Trophoblast cell (in vitro differentiated cells and primary cell): ENCODE measurements around the gene ANAPC2.
A peak's percentile ranks its signal among the peaks of the same experiment; 100 is the strongest.

Source experiments
- DNase-seq, 2 donors: peaks; one replicate each; pipeline ENCODE4 v3.0.0-alpha.2; 2016
- H2AFZ ChIP-seq: 2 replicates; pipeline ENCODE4 v1.6.1; 2013; ENCODE audit warnings: low read length, moderate library complexity, mild to moderate bottlenecking; ENCODE audit not compliant: insufficient read depth, poor library complexity
- H2AK5ac ChIP-seq: 2 replicates; pipeline ENCODE4 v1.6.1; 2013; ENCODE audit warnings: mild to moderate bottlenecking, low read length
- H2BK120ac ChIP-seq: 2 replicates; pipeline ENCODE4 v1.6.1; 2013; ENCODE audit warnings: low read length, mild to moderate bottlenecking, moderate library complexity; ENCODE audit not compliant: insufficient read depth, poor library complexity
- H2BK12ac ChIP-seq: 2 replicates; pipeline ENCODE4 v1.6.1; 2013; ENCODE audit warnings: mild to moderate bottlenecking, low read length, moderate library complexity
- H2BK5ac ChIP-seq: 2 replicates; pipeline ENCODE4 v1.6.1; 2013; ENCODE audit warnings: low read length, low read depth, moderate library complexity, mild to moderate bottlenecking; ENCODE audit not compliant: poor library complexity
- H3K14ac ChIP-seq: 2 replicates; pipeline ENCODE4 v1.6.1; 2013; ENCODE audit warnings: mild to moderate bottlenecking, low read length
- H3K18ac ChIP-seq: 2 replicates; pipeline ENCODE4 v1.6.1; 2013; ENCODE audit warnings: mild to moderate bottlenecking, low read length
- H3K23ac ChIP-seq: 2 replicates; pipeline ENCODE4 v1.6.1; 2013; ENCODE audit warnings: low read length
- H3K27ac ChIP-seq: 2 replicates; pipeline ENCODE4 v1.5.1; 2013; ENCODE audit warnings: low read depth, mild to moderate bottlenecking, inconsistent platforms, low read length, moderate library complexity
- H3K27me3 ChIP-seq: 2 replicates; pipeline ENCODE4 v1.6.1; 2013; ENCODE audit warnings: inconsistent platforms, mild to moderate bottlenecking, low read length, moderate library complexity; ENCODE audit not compliant: insufficient read depth
- H3K36me3 ChIP-seq, 2 experiments: 1 replicate in 1 of 2; 2 replicates in 1 of 2; pipeline ENCODE4 v1.6.1; 2013; ENCODE audit warnings: low read length in 2 of 2, mild to moderate bottlenecking in 2 of 2, moderate library complexity in 1 of 2; ENCODE audit not compliant: insufficient read depth in 2 of 2, control insufficient read depth in 1 of 2
- H3K4ac ChIP-seq: 2 replicates; pipeline ENCODE4 v1.6.1; 2013; ENCODE audit warnings: low read depth, mild to moderate bottlenecking, low read length, moderate library complexity
- H3K4me1 ChIP-seq, 2 experiments: 1 replicate in 1 of 2; 2 replicates in 1 of 2; pipeline ENCODE4 v1.6.1; 2013; ENCODE audit warnings: low read length in 2 of 2, mild to moderate bottlenecking in 2 of 2, moderate library complexity in 1 of 2; ENCODE audit not compliant: insufficient read depth in 2 of 2, control insufficient read depth in 1 of 2
- H3K4me2 ChIP-seq: 2 replicates; pipeline ENCODE4 v1.6.1; 2013; ENCODE audit warnings: inconsistent platforms, mild to moderate bottlenecking, low read length, moderate library complexity
- H3K4me3 ChIP-seq: 2 replicates; pipeline ENCODE4 v1.5.1; 2013; ENCODE audit warnings: mild to moderate bottlenecking, low read depth, low read length, inconsistent platforms
- H3K79me1 ChIP-seq: one replicate; pipeline ENCODE4 v1.6.1; 2013; ENCODE audit warnings: low read length
- H3K79me2 ChIP-seq: 2 replicates; pipeline ENCODE4 v1.6.1; 2013; ENCODE audit warnings: low read length, mild to moderate bottlenecking; ENCODE audit not compliant: control insufficient read depth, insufficient read depth, poor library complexity
- H3K9ac ChIP-seq: 2 replicates; pipeline ENCODE4 v1.6.1; 2013; ENCODE audit warnings: mild to moderate bottlenecking, low read length
- H3K9me3 ChIP-seq: 2 replicates; pipeline ENCODE4 v1.6.1; 2013; ENCODE audit warnings: low read depth, mild to moderate bottlenecking, control low read depth, inconsistent platforms, low read length; ENCODE audit not compliant: insufficient read depth
- H4K12ac ChIP-seq: 2 replicates; pipeline ENCODE4 v1.6.1; 2013; ENCODE audit warnings: low read depth, mild to moderate bottlenecking, low read length, moderate library complexity
- H4K8ac ChIP-seq: 2 replicates; pipeline ENCODE4 v1.6.1; 2013; ENCODE audit warnings: low read depth, mild to moderate bottlenecking, low read length, moderate library complexity
- H4K91ac ChIP-seq: one replicate; pipeline ENCODE4 v1.6.1; 2013; ENCODE audit warnings: low read depth, mild to moderate bottlenecking, low read length, moderate library complexity
- WGBS: extraction: QIAGEN DNeasy Blood & Tissue Kit; methylation state at CpG from one replicate; pipeline ENCODE4 v1.1.7; 2013; ENCODE audit warnings: missing lambda C conversion rate; ENCODE audit not compliant: insufficient read length, insufficient coverage; ENCODE audit errors: extremely low coverage; 5-methylcytosine and 5-hydroxymethylcytosine counted together

ANAPC2 gene

DNA sequence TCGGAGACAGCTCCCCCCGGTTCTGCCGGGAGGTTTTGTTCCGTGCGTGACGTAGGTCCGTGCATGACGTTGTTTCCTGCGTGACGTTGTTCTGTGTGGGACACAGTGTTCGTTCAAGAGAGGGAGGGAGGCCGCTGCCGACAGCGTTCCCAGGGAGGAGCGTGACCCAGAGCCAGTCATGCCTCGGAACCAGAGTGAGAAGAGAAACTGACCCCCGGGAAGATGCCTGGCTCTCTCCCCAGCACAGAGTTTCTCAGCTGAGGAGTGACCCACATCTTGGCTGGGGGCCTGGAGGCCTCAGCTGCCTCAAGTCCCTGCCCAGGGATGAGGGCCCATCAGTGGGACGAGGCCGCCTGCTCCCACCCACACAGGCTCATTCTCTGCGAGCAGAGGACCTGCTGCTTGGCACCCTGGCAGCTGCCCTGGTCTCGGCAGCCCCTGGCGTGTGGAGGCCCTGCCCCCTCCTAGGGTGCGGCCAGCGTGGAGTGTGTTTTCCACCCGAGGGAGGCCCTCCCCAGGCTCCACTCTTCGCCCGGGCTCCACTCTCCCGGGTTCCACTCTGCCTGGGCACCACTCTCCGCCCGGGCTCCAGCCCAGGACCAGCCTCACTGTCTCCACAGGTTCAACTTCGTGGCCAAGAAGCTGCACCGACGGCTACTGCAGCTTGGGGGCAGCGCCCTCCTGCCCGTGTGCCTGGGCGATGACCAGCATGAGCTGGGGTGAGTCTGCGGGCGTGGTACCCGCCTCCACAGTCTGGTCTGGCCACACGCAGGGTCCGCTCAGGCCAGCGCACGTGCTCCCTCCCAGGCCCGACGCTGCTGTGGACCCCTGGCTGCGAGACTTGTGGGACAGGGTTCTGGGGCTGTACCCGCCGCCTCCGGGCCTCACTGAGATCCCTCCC, 25.1 kb upstream of the ANAPC2 start:
- no peaks in the 10 kb centered on the region for H3K79me2 ChIP-seq
- H4K12ac ChIP-seq = no peak overlapping the region
- no peak overlapping the region for H3K4me3 ChIP-seq
- H3K9ac ChIP-seq = no peak overlapping the region
- no peaks in the 10 kb centered on the region for H3K27me3 ChIP-seq
- no peak overlapping the region for H2BK5ac ChIP-seq
- no peak overlapping the region for H3K18ac ChIP-seq
- H3K4ac ChIP-seq = no peak overlapping the region
- H4K8ac ChIP-seq = no peak overlapping the region
- H3K79me1 ChIP-seq = no peaks in the 10 kb centered on the region
- no peak overlapping the region for H3K14ac ChIP-seq
- no peak overlapping the region for H3K23ac ChIP-seq
- peaks cover 6 to 9% of the 10 kb centered on the region in 2 experiments for H3K4me1 ChIP-seq
- H4K91ac ChIP-seq = no peak overlapping the region
- no peak overlapping the region for H2AFZ ChIP-seq
- no peak overlapping the region for H2AK5ac ChIP-seq
- H3K36me3 ChIP-seq = peaks cover 61 to 65% of the 10 kb centered on the region in 2 experiments
- H2BK120ac ChIP-seq = no peak overlapping the region
- DNase-seq = no peak
- no peak overlapping the region for H2BK12ac ChIP-seq
- no peaks in the 10 kb centered on the region for H3K9me3 ChIP-seq
- no CpG with 5 or more reads among the region's 49 CpGs for WGBS
- no peak overlapping the region for H3K4me2 ChIP-seq
- no peak overlapping the region for H3K27ac ChIP-seq

- peaks cover 59 to 66% of the 10 kb centered on the region in 2 experiments for H3K36me3 ChIP-seq
- H3K27me3 ChIP-seq = no peaks in the 10 kb centered on the region
- no peak overlapping the region for H2AFZ ChIP-seq
- no peak overlapping the region for H4K12ac ChIP-seq
- no peaks in the 10 kb centered on the region for H3K79me1 ChIP-seq
- H3K9me3 ChIP-seq = no peaks in the 10 kb centered on the region
- H3K14ac ChIP-seq = no peak overlapping the region
- H3K4me2 ChIP-seq = no peak overlapping the region
- no peak overlapping the region for H2BK120ac ChIP-seq
- H3K4me3 ChIP-seq = no peak overlapping the region
- H3K79me2 ChIP-seq = no peaks in the 10 kb centered on the region
- H2BK5ac ChIP-seq = no peak overlapping the region
- no peak overlapping the region for H2AK5ac ChIP-seq
- H3K27ac ChIP-seq = no peak overlapping the region
- DNase-seq = no peak
- H3K4me1 ChIP-seq = peaks cover 6% of the 10 kb centered on the region in 2 experiments
- H3K9ac ChIP-seq = no peak overlapping the region
- H3K18ac ChIP-seq = no peak overlapping the region
- no CpG with 5 or more reads among the region's 21 CpGs for WGBS
- no peak overlapping the region for H3K23ac ChIP-seq
- no peak overlapping the region for H4K91ac ChIP-seq
- no peak overlapping the region for H2BK12ac ChIP-seq
- no peak overlapping the region for H4K8ac ChIP-seq
- no peak overlapping the region for H3K4ac ChIP-seq
Measured at GRCh38 chr9:137212520-137212919, 24.2 kb upstream of the ANAPC2 start.

GRCh38 chr9:137211532-137211931, 23.2 kb upstream of the ANAPC2 start:
- H3K27me3 ChIP-seq = no peaks in the 10 kb centered on the region
- no peak overlapping the region for H3K14ac ChIP-seq
- H4K91ac ChIP-seq = no peak overlapping the region
- no peaks in the 10 kb centered on the region for H3K79me1 ChIP-seq
- H3K4me2 ChIP-seq = no peak overlapping the region
- no peak overlapping the region for H3K27ac ChIP-seq
- DNase-seq = no peak
- no peak overlapping the region for H2BK120ac ChIP-seq
- peaks cover under 1% of the 10 kb centered on the region for H3K79me2 ChIP-seq
- no peak overlapping the region for H3K23ac ChIP-seq
- no peak overlapping the region for H3K9ac ChIP-seq
- no CpG with 5 or more reads among the region's 13 CpGs for WGBS
- no peak overlapping the region for H3K4ac ChIP-seq
- no peak overlapping the region for H3K4me3 ChIP-seq
- no peak overlapping the region for H2BK12ac ChIP-seq
- H3K4me1 ChIP-seq = peaks cover under 1 to 2% of the 10 kb centered on the region in 2 experiments
- H3K18ac ChIP-seq = no peak overlapping the region
- H2AFZ ChIP-seq = no peak overlapping the region
- peaks cover 55 to 68% of the 10 kb centered on the region in 2 experiments for H3K36me3 ChIP-seq
- no peak overlapping the region for H2BK5ac ChIP-seq
- H4K12ac ChIP-seq = no peak overlapping the region
- no peaks in the 10 kb centered on the region for H3K9me3 ChIP-seq
- H4K8ac ChIP-seq = no peak overlapping the region
- no peak overlapping the region for H2AK5ac ChIP-seq

GRCh38 chr9:137206602-137207001, 18.2 kb upstream of the ANAPC2 start:
- Histone ChIP-seq H4K12ac (no peak overlapping the region), H3K23ac (no peak overlapping the region), H3K36me3 (peaks cover 12 to 20% of the 10 kb centered on the region in 2 experiments), H2AK5ac (no peak overlapping the region), H3K4me1 (peaks cover 13 to 15% of the 10 kb centered on the region in 2 experiments), H4K8ac (peak overlapping the region; percentile 99), H3K9me3 (no peaks in the 10 kb centered on the region), H3K4me3 (no peak overlapping the region), H3K18ac (no peak overlapping the region), H2AFZ (no peak overlapping the region), H3K79me1 (peaks cover 4% of the 10 kb centered on the region), H2BK5ac (no peak overlapping the region), H3K27me3 (no peaks in the 10 kb centered on the region), H4K91ac (no peak overlapping the region), H3K4me2 (peak overlapping the region; percentile 85), H2BK12ac (no peak overlapping the region), H3K4ac (peak overlapping the region; percentile 96), H3K9ac (no peak overlapping the region), H3K79me2 (peaks cover 16% of the 10 kb centered on the region), H3K14ac (no peak overlapping the region), H3K27ac (no peak overlapping the region), H2BK120ac (no peak overlapping the region)
- no CpG with 5 or more reads among the region's 7 CpGs for WGBS
- no peak for DNase-seq
